IMR-90 (cell line): ENCODE data around the gene DCAF11. TPM values are rescaled to one million over a fixed set of nuclear protein-coding genes. Genes with fewer than 3 reads are reported as not detected.

ENCODE experiments used
- ATAC-seq: fragments of 200-7000 bp; cut with Tn5 transposase; 2 replicates; pipeline ENCODE4 v1.9.1; 2020; ENCODE audit warnings: low read depth, mild to moderate bottlenecking, moderate library complexity
- BruUV-seq: library from RNA; stranded (reverse); fragments of 400-500 nt; replicated peaks from 2 replicates; lab custom pipeline; 2021; lab: Mats Ljungman, UMichigan
- CTCF ChIA-PET: fragments of 300-600 bp; formaldehyde crosslinking; extraction: SDS; loops from one replicate; lab custom pipeline; 2021; ENCODE audit warnings: antibody characterized with exemption; lab: Yijun Ruan, JAX
- POLR2A ChIA-PET: fragments of 300-600 bp; sonication (Branson Sonifier 250); formaldehyde crosslinking; loops from one replicate; lab custom pipeline; 2022; ENCODE audit warnings: antibody characterized with exemption; ENCODE audit not compliant: unreplicated experiment; lab: Charles Lee
- DNase-seq: peaks from one replicate; pipeline ENCODE4 v3.0.0; 2013
- H2AFZ ChIP-seq: replicated peaks from 2 replicates; pipeline ENCODE3; 2013; ENCODE audit warnings: low read length, mild to moderate bottlenecking; ENCODE audit not compliant: poor library complexity
- H2AK5ac ChIP-seq: 2 replicates; pipeline ENCODE4 v1.6.1; 2013; ENCODE audit warnings: low read depth, low read length, inconsistent platforms
- H2AK9ac ChIP-seq: replicated peaks from 2 replicates; pipeline ENCODE3; 2013; ENCODE audit warnings: mild to moderate bottlenecking, low read depth, low read length, moderate library complexity; ENCODE audit not compliant: poor library complexity
- H2BK120ac ChIP-seq: 2 replicates; pipeline ENCODE4 v1.6.1; 2013; ENCODE audit warnings: low read depth, low read length, inconsistent platforms
- H2BK15ac ChIP-seq: 3 replicates; pipeline ENCODE4 v1.6.1; 2013; ENCODE audit warnings: low read depth, low read length, inconsistent platforms
- H2BK20ac ChIP-seq: 2 replicates; pipeline ENCODE4 v1.6.1; 2013; ENCODE audit warnings: low read depth, mild to moderate bottlenecking, inconsistent platforms, low read length, moderate library complexity
- H2BK5ac ChIP-seq: 2 replicates; pipeline ENCODE4 v1.6.1; 2013; ENCODE audit warnings: mild to moderate bottlenecking, low read depth, low read length, inconsistent platforms; ENCODE audit not compliant: poor library complexity, severe bottlenecking
- H3K14ac ChIP-seq: replicated peaks from 2 replicates; pipeline ENCODE4 v1.6.1; 2013; ENCODE audit warnings: low read depth, low read length, inconsistent platforms
- H3K18ac ChIP-seq: 2 replicates; pipeline ENCODE4 v1.6.1; 2013; ENCODE audit warnings: low read depth, low read length, control low read depth
- H3K23ac ChIP-seq: 2 replicates; pipeline ENCODE4 v1.6.1; 2013; ENCODE audit warnings: low read depth, low read length, inconsistent platforms
- H3K27ac ChIP-seq: 2 replicates; pipeline ENCODE4 v1.5.1; 2013; ENCODE audit warnings: mild to moderate bottlenecking, control low read depth, low read length; ENCODE audit not compliant: insufficient read depth
- H3K27me3 ChIP-seq: 2 replicates; pipeline ENCODE4 v1.6.1; 2013; ENCODE audit warnings: low read length; ENCODE audit not compliant: control insufficient read depth, insufficient read depth
- H3K36me3 ChIP-seq: 2 replicates; pipeline ENCODE4 v1.6.1; 2013; ENCODE audit warnings: low read length, mixed read lengths; ENCODE audit not compliant: control insufficient read depth, insufficient read depth
- H3K4ac ChIP-seq: 2 replicates; pipeline ENCODE4 v1.6.1; 2013; ENCODE audit warnings: low read depth, low read length, inconsistent platforms
- H3K4me1 ChIP-seq: 2 replicates; pipeline ENCODE4 v1.6.1; 2013; ENCODE audit warnings: low read length, mixed read lengths; ENCODE audit not compliant: control insufficient read depth, insufficient read depth
- H3K4me2 ChIP-seq: 2 replicates; pipeline ENCODE4 v1.6.1; 2013; ENCODE audit warnings: low read depth, mild to moderate bottlenecking, control low read depth, low read length, moderate library complexity
- H3K4me3 ChIP-seq: 2 replicates; pipeline ENCODE4 v1.5.1; 2013; ENCODE audit warnings: low read depth, mild to moderate bottlenecking, control low read depth, low read length, moderate library complexity; ENCODE audit not compliant: insufficient read depth
- H3K56ac ChIP-seq: 2 replicates; pipeline ENCODE4 v1.6.1; 2013; ENCODE audit warnings: low read length, inconsistent platforms; ENCODE audit not compliant: insufficient read depth; ENCODE audit errors: extremely low read depth
- H3K79me1 ChIP-seq, 2 experiments: 2 replicates each; pipeline ENCODE4 v1.6.1; 2013; ENCODE audit warnings: low read length in 2 of 2, inconsistent platforms in 1 of 2, low read depth in 1 of 2
- H3K9ac ChIP-seq: 2 replicates; pipeline ENCODE4 v1.6.1; 2013; ENCODE audit warnings: low read depth, low read length, control low read depth
- H3K9me1 ChIP-seq: 2 replicates; pipeline ENCODE4 v1.6.1; 2013; ENCODE audit warnings: low read length, inconsistent platforms; ENCODE audit not compliant: insufficient read depth
- H3K9me3 ChIP-seq: 2 replicates; pipeline ENCODE4 v1.6.1; 2013; ENCODE audit warnings: low read length; ENCODE audit not compliant: control insufficient read depth, insufficient read depth
- H4K20me1 ChIP-seq: 2 replicates; pipeline ENCODE4 v1.6.1; 2013; ENCODE audit warnings: low read length, inconsistent platforms; ENCODE audit not compliant: insufficient read depth
- H4K5ac ChIP-seq: 2 replicates; pipeline ENCODE4 v1.6.1; 2013; ENCODE audit warnings: mild to moderate bottlenecking, low read depth, low read length, control low read depth
- H4K8ac ChIP-seq, 2 experiments: 2 replicates each; pipeline ENCODE4 v1.6.1; 2013; ENCODE audit warnings: low read depth in 2 of 2, low read length in 2 of 2, control low read depth in 1 of 2, inconsistent platforms in 1 of 2
- H4K91ac ChIP-seq: 2 replicates; pipeline ENCODE4 v1.6.1; 2013; ENCODE audit warnings: low read depth, low read length, inconsistent platforms; ENCODE audit not compliant: insufficient read depth
- CEBPB ChIP-seq: IDR thresholded peaks from 2 replicates; pipeline ENCODE4 v1.6.1; 2012; ENCODE audit warnings: low read depth, low read length, improper control_type of control experiment
- CHD1 ChIP-seq: IDR thresholded peaks from 2 replicates; pipeline ENCODE4 v1.6.1; 2012; ENCODE audit warnings: low read depth, low read length, improper control_type of control experiment
- MAFK ChIP-seq: IDR thresholded peaks from 2 replicates; pipeline ENCODE4 v1.6.1; 2012; ENCODE audit warnings: low read depth, low read length, improper control_type of control experiment
- MXI1 ChIP-seq: IDR thresholded peaks from 2 replicates; pipeline ENCODE4 v1.6.1; 2012; ENCODE audit warnings: low read depth, mild to moderate bottlenecking, low read length, moderate library complexity, borderline replicate concordance
- NFE2L2 ChIP-seq: fragments of 150-350 bp; IDR thresholded peaks from 2 replicates; pipeline ENCODE4 v1.6.1; 2016; ENCODE audit warnings: low read depth, mild to moderate bottlenecking, low read length
- POLR2A ChIP-seq: IDR thresholded peaks from 2 replicates; pipeline ENCODE4 v1.6.1; 2012; ENCODE audit warnings: mild to moderate bottlenecking, low read depth, low read length
- RCOR1 ChIP-seq: IDR thresholded peaks from 2 replicates; pipeline ENCODE4 v1.6.1; 2012; ENCODE audit warnings: mild to moderate bottlenecking, low read length, improper control_type of control experiment; ENCODE audit not compliant: insufficient replicate concordance
- SMC3 ChIP-seq: fragments of 150-350 bp; IDR thresholded peaks from 2 replicates; pipeline ENCODE4 v1.6.1; 2016; ENCODE audit warnings: low read depth, mild to moderate bottlenecking, antibody characterized with exemption, low read length, moderate library complexity
- WGBS, 2 experiments: methylation state at CpG; one replicate each; pipeline versions ENCODE4 v1.1.5 to v1.1.7; 2013; ENCODE audit warnings: missing lambda C conversion rate in 2 of 2; ENCODE audit not compliant: insufficient read length in 1 of 2; ENCODE audit errors: extremely low coverage in 2 of 2; 5-methylcytosine and 5-hydroxymethylcytosine counted together
- dilution Hi-C: fragments of 300-500 bp; cut with HindIII; formaldehyde crosslinking; loops from one replicate; pipeline ENCODE4 v1.14.3; 2018; ENCODE audit warnings: low sequenced_read_pairs; ENCODE audit not compliant: unreplicated experiment
- in situ Hi-C: fragments of 300-500 bp; cut with MboI; formaldehyde crosslinking; loops from 3 replicates; pipeline ENCODE4 v1.14.3; 2019; ENCODE audit warnings: low sequenced_read_pairs, inconsistent platforms, mixed read lengths
- intact Hi-C: fragments of 100-400 bp; cut with micrococcal nuclease; formaldehyde crosslinking; loops from 2 replicates; pipeline ENCODE4 v1.10.0; 2022
- polyA plus RNA-seq, 3 experiments: library from polyadenylated mRNA; depleted of rRNA; stranded (reverse); fragments of >200 nt; gene quantifications; 2 replicates each; pipeline ENCODE4 v1.2.3, GENCODE V29; 2012; ENCODE audit warnings: low replicate concordance in 1 of 3
- total RNA-seq: library from RNA; depleted of rRNA; stranded (reverse); fragments of >200 nt; gene quantifications from 2 replicates; pipeline ENCODE4 v1.2.3, GENCODE V29; 2012
- TF ChIP-seq, protein P1 (sequence below): conservative IDR thresholded peaks from 2 replicates; pipeline ENCODE4 v1.5.1; 2012; ENCODE audit warnings: mild to moderate bottlenecking, low read depth, low read length, improper control_type of control experiment

Gene DCAF11
- total and polyA plus RNA-seq, 2 of the 4 experiments (the other 2 are of a cell fraction) = 21.0 to 52.0 TPM

DNA sequence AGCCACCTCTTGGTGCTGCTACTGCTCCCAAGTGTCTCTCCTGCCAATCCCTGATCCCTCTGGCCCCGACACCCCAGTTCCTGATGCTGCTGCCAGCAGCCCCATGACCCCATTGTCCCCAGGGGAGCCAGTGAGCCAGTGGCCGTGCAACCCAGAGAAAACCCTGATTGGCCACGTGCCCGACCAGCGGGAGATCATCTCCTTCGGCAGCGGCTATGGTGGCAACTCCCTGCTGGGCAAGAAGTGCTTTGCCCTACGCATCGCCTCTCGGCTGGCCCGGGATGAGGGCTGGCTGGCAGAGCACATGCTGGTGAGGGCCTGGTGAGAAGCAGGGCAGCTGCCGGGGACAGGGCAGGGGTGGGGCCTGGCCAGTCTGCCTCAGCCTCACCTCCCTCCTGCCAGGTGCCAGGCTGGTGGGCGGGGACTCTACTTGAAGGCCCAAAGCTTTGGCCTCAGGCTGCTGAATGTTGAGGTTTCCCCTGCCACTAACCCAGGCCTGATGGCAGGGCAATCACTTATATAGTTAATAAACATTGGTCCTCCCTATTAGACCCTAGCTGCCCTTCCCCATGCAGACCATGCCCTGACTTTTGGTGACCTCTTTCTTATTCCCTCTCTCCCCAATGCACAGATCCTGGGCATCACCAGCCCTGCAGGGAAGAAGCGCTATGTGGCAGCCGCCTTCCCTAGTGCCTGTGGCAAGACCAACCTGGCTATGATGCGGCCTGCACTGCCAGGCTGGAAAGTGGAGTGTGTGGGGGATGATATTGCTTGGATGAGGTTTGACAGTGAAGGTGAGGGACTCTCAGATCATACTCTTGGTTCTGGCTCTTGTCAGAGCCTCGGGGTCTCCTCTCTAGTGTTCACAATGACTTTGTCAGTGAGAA is 15.4 kb upstream of the DCAF11 start:
- Histone ChIP-seq H2AK9ac (no peak overlapping the region), H2BK5ac (no peak overlapping the region), H3K27me3 (no peaks in the 10 kb centered on the region), H3K27ac (no peak overlapping the region), H3K36me3 (peaks cover 43% of the 10 kb centered on the region), H3K14ac (no peak overlapping the region), H2AFZ (no peak overlapping the region), H4K8ac (no peak overlapping the region), H3K9me1 (peaks cover 17% of the 10 kb centered on the region), H3K56ac (no peak overlapping the region), H2BK120ac (no peak overlapping the region), H2AK5ac (no peak overlapping the region), H4K5ac (no peak overlapping the region), H2BK15ac (no peak overlapping the region), H4K20me1 (peaks cover 19% of the 10 kb centered on the region; the same call in 1 of the 2 replicates), H3K9ac (no peak overlapping the region), H3K9me3 (no peaks in the 10 kb centered on the region), H2BK20ac (no peak overlapping the region), H3K18ac (no peak overlapping the region), H3K4me3 (no peak overlapping the region), H3K79me1 (peaks cover 16 to 41% of the 10 kb centered on the region in 2 experiments), H3K23ac (no peak overlapping the region), H3K4me2 (no peak overlapping the region), H4K91ac (no peak overlapping the region), H3K4me1 (peaks cover 5% of the 10 kb centered on the region), H3K4ac (no peak overlapping the region)
- dilution Hi-C loops = no loop called here
- intact Hi-C loops = no loop called here
- WGBS, 2 experiments = 84% methylated on average over 5 of the region's 17 CpGs; no CpG with 5 or more reads in 1 of the 2 experiments
- ChIA-PET CTCF (no interaction called here), POLR2A (no interaction called here)
- TF ChIP-seq NFE2L2 (no peak), MAFK (no peak), POLR2A (no peak), CHD1 (no peak), RCOR1 (no peak), SMC3 (no peak), CEBPB (no peak), MXI1 (no peak)
- TF ChIP-seq, protein P1, sequence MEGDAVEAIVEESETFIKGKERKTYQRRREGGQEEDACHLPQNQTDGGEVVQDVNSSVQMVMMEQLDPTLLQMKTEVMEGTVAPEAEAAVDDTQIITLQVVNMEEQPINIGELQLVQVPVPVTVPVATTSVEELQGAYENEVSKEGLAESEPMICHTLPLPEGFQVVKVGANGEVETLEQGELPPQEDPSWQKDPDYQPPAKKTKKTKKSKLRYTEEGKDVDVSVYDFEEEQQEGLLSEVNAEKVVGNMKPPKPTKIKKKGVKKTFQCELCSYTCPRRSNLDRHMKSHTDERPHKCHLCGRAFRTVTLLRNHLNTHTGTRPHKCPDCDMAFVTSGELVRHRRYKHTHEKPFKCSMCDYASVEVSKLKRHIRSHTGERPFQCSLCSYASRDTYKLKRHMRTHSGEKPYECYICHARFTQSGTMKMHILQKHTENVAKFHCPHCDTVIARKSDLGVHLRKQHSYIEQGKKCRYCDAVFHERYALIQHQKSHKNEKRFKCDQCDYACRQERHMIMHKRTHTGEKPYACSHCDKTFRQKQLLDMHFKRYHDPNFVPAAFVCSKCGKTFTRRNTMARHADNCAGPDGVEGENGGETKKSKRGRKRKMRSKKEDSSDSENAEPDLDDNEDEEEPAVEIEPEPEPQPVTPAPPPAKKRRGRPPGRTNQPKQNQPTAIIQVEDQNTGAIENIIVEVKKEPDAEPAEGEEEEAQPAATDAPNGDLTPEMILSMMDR = no peak
- ATAC-seq = no peak
- in situ Hi-C loops = loop anchor here (10.0 kb wide), 1 partner anchor 124 kb away; no protein-coding TSS in a partner anchor
- DNase-seq = no peak
- BruUV-seq = no TSS peak
